ENCODE results near the gene IKZF2.

IKZF2 gene

DNA sequence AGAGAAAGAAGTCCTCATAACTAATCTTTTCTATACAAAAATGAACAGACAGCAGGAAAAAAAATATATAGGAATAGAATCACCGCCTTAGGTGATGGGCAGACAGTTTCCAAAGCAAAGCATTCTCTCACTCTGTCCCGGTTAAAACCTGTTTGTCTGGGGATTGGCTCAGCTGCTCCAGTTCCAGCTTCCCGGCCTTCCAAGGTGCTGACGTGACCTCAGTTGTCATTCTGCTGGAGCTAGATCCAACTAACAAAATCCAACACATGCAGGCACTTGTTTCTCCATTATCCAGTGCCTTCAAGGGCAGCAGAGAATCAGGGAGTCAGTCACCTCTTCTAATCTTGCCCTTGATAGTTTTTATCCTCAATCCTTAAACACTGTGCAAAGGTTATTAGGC, 52.8 kb downstream of the IKZF2 start:
- DNase-seq: no peak

DNA sequence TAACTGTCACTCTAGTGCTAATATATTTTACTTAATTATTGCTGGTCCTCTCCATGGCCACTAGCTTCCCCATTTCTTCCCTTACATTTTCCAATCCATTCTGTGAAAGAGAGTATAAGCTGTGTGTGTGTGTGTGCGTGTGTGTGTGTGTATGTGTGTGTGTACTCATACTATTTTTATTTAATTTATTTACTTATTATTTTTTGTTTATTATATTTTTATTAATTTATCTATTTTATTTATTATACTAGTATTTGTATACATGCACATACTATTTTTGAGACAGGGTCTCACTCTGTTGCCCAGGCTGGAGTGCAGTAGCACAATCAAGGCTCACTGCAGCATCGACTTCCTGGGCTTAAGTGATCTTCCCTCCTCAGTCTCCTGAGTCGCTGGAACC, 59.6 kb downstream of the IKZF2 start:
- no peak for DNase-seq

DNA sequence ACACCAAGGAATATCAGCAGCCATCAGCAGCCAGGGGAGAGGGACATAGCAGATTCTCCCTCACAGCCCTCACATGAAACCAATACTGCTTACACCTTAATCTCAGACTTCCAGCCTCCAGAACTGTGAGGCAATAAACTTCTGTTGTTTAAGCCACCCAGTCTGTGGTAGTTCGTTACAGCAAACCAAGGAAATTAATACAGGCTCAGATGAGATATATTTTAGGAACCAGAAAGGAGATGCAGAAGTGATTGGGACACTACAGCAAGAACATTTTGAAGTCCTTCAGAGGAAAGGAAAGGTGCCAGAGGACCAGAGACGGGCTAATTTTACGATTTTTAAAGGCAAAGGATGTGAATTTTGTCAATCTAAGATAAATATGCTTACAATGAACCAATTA, 60.6 kb downstream of the IKZF2 start:
- no peak for DNase-seq

GRCh38 chr2:213089438-213089837, 62.0 kb downstream of the IKZF2 start:
- DNase-seq: no peak

GRCh38 chr2:213087040-213087439, 64.4 kb downstream of the IKZF2 start:
- DNase-seq: no peak

DNA sequence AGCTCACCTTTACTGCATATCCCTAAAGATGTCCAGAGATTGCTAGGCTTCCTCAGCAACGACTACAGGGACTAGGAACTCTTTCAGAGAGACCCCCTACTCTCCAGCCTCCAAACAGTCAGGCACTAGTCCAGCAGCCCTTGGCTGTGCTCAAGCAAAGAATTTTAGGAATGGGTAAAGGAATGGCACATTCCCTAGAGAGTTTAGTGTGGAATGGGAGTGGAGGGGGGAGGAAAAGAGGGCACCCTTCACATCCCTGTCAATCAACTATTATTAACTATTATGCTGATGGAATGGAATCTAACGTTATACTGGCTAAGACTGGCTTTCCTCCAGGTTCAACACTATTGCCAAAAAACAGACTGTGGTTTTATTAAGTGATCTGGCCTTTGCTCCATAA, 64.8 kb downstream of the IKZF2 start:
- no peak for DNase-seq

GRCh38 chr2:213086050-213086449, 65.4 kb downstream of the IKZF2 start:
- DNase-seq: no peak

GRCh38 chr2:213085538-213085937, 65.9 kb downstream of the IKZF2 start:
- DNase-seq: no peak

DNA sequence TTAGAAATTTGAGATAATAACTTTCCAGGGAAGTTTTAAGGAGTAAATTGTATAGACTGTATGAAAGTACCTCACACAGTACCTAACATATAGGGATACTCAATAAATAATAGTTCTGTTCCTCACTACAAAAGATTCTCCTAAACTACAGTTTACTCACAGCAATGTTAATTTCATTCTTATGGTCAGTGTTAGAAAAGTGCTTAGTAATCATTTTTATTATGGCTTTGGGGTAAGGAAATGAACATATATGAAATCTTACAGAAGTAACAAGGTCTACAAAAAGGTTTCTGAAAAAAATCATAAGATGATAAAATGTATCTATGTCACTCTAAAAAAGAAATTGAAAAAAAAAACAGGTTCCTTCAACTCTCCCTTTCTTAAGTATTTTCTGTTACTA, 67.2 kb downstream of the IKZF2 start:
- DNase-seq: no peak

- DNase-seq: no peak
Measured at GRCh38 chr2:213080969-213081617, 70.3 kb downstream of the IKZF2 start.

DNA sequence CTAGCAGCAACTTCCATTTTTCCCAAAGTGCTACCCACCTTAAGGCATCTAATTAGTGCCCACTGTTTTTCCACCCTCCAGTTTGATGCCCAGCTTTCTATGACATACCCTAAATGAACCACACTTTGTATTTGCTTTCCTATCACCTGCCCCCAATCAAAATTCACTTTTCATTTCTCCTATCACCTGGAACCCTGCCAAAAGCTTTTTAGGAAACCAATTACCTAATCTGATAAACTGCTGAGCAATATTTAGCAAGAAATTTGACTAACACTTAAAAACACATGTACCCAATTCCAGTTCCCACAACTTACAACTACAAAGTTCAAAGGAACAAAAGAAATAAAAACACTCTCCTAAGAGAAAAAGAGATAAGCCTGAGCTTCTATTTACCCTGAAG, 71.7 kb downstream of the IKZF2 start:
- no peak for DNase-seq

GRCh38 chr2:213078686-213079085, 72.7 kb downstream of the IKZF2 start:
- no peak for DNase-seq

GRCh38 chr2:213069531-213069930, 81.9 kb downstream of the IKZF2 start:
- DNase-seq: no peak

DNA sequence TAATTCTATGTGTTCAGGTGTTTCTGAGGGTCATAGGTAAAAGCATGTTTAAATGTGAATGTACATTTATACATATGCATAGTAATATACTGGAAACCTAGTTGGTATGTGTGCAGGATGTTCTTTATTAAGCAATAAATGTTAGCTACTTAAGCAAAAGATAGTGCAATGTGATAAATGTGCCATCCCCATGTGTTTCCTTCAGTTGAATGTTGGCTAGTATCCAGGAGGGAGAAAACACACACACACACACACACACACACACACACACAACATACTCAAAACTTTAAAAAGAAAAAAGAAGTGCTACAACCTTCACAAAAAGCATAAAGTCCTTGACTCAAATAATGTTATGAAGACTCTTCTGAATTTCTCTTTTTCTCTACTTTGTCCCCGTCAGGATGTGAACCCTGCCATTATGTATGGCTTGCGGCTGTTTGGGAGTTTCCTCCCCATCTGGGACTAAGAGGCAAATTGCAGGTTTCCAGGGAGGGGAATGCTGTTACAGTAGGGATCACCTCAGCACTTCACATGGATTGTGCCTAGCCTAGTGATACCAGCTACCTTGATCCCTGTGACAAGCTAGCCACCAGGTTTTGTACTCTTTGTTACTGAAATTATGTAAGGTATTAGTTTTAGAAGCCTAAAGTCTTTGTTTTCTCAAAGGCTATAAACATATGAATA, 82.6 kb downstream of the IKZF2 start:
- no peak for DNase-seq

DNA sequence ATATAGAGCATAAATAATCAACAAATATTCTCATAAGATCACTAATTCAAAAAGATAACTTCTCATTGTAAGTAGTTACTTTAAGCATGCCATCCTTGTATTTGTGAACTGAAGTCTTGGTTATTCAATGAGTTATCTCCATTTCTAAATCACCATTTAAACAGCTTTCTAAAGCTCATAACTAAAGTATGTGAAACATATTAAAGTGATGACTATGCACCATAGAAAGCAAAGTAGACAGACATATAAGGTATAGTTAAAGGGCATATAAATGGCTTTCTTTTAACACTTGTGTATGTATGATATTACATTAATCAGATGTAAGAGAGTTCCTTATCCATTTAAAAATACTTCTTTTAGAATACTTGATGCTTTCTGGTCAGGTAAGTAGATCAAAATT, 83.5 kb downstream of the IKZF2 start:
- DNase-seq: no peak

DNA sequence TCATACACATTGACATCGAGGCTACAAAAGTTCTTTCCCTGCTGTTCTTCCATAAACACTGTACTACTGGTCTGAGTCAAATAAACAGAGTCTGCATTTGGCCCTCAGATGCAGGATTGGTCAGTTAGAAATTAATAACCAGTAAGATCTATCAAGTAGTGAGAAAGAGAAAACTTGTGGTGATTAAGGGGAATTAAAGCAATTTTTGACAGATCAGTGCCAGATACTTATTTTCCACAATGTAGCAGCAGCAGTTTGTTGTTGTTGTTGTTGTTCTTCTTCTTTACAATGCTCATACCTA, 85.0 kb downstream of the IKZF2 start:
- DNase-seq: no peak

GRCh38 chr2:213065583-213066442, 85.6 kb downstream of the IKZF2 start:
- peak; percentile 49 to 68 for DNase-seq

GRCh38 chr2:213064099-213064498, 87.3 kb downstream of the IKZF2 start:
- DNase-seq: no peak

GRCh38 chr2:213057977-213058376, 93.4 kb downstream of the IKZF2 start:
- no peak for DNase-seq

GRCh38 chr2:213046431-213046830, 105.0 kb downstream of the IKZF2 start:
- DNase-seq: peak; percentile 63 to 89

GRCh38 chr2:213043566-213043965, 107.8 kb downstream of the IKZF2 start:
- DNase-seq: no peak

DNA sequence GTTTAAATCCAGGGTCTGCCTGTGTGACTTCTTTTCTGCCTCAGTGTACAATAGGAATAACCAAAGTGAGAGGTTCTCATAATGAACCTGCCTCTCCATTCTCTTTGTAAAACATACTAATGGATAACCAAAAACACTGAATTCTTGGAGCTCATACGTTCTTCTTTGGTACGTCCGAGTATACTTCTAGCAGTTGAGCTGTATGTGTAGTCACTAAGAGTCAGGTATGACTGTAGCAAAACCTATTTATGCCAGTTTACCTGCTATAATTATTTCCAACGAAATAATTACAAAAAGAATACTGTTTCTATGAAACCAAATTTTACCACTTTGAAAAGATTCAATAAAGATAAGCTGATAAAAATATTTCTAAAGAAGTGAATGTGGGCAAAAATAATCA, 109.2 kb downstream of the IKZF2 start:
- DNase-seq: no peak

DNA sequence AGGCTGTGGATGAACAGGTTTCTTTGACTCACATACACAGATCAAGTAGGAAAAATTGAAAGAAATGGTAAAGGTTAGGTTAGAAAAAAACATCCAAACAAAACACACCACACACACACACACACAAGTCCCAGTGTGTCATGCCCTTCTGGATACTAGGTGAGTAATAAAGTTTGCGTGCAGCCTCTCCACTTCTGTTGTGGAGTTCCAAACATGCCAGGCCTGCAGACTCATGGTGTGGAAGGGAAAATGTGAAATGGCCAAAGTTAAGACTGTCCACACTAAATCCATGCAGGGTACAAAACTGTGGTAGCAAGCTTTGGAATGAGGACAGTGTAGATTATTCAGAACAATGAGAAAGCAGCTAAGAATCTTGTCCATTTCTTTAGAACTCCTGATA, 114.6 kb downstream of the IKZF2 start:
- DNase-seq: no peak

DNA sequence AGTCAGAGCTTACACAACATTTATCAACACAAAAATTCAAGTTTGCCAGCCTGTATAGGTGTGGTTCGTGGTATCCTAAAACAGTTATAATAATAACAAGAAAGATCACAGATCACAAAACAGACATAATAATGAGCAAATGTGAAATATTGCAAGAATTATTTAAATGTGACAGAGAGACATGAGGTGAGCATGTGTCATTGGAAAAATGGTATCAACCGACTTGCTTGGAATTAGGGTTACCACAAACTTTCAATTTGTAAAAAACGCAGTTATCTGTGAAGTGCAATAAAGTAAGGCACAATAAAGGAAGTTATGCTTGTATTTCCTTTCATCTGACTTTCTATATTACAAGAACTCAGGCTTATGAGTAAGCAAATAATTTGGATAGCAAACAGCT, 116.8 kb downstream of the IKZF2 start:
- no peak for DNase-seq

Measured in NCI-H524 (cell line).